AG09319 (cell line): ENCODE measurements around the gene POM121L12.

Experiments used
- DNase-seq: peaks from one replicate; pipeline ENCODE4 v3.0.0-alpha.2; 2010; ENCODE audit warnings: low read depth; ENCODE audit errors: extremely low read depth
- CTCF ChIP-seq: IDR thresholded peaks from 2 replicates; pipeline ENCODE4 v1.5.1; 2011; ENCODE audit warnings: low read depth, mild to moderate bottlenecking, inconsistent platforms, low read length, moderate library complexity

The POM121L12 gene

GRCh38 chr7:53060066-53060465 is 24.6 kb downstream of the POM121L12 start:
- TF ChIP-seq CTCF: no peak
- DNase-seq: no peak

GRCh38 chr7:53062796-53063195 is 27.4 kb downstream of the POM121L12 start:
- DNase-seq: no peak
- TF ChIP-seq CTCF: no peak

- no peak for TF ChIP-seq CTCF
- DNase-seq: no peak
Measured at GRCh38 chr7:53068673-53069072, 33.2 kb downstream of the POM121L12 start.

GRCh38 chr7:53070883-53071282 is 35.5 kb downstream of the POM121L12 start:
- TF ChIP-seq CTCF: no peak
- no peak for DNase-seq
